ENCODE measurements around the gene PTPN21. TPM values are rescaled to one million over a fixed set of nuclear protein-coding genes. Genes with fewer than 3 reads are reported as not detected.

PTPN21 gene
- polyA plus RNA-seq, 3 donors: not detected

- H3K27me3 ChIP-seq (ENCODE audit: control insufficient read depth in 2 of 2, insufficient read depth in 2 of 2, low read length in 2 of 2): no peaks in the 10 kb centered on the region
- Mint-ChIP-seq H3K27me3 (ENCODE audit: low read depth in 3 of 3) (no peaks in the 10 kb centered on the region), H3K36me3 (peaks cover 5 to 12% of the 10 kb centered on the region in 2 donors), H3K4me3 (no peak overlapping the region), H3K4me1 (no peaks in the 10 kb centered on the region), H3K27ac (no peak overlapping the region), H3K9me3 (peaks cover 1 to 7% (median 4%) of the 10 kb centered on the region in 7 donors)
- no peak for TF ChIP-seq CTCF (IDR thresholded peaks at IDR 0.05)
- H4K20me1 ChIP-seq (ENCODE audit: insufficient read depth, low read length): no peaks in the 10 kb centered on the region
- H3K79me2 ChIP-seq (ENCODE audit: insufficient read depth, low read length): no peaks in the 10 kb centered on the region
- no peak overlapping the region for H3K4me3 ChIP-seq (replicated peaks in 1 of 3; ENCODE audit: low read depth in 2 of 3, low read length in 3 of 3)
- no peak for DNase-seq
- no peaks in the 10 kb centered on the region for H3K4me1 ChIP-seq (ENCODE audit: control insufficient read depth in 1 of 2, insufficient read depth in 2 of 2, low read length in 2 of 2)
- peaks cover 0 to 5% of the 10 kb centered on the region in 2 donors for H3K9me3 ChIP-seq (replicated peaks in 1 of 2; ENCODE audit: control insufficient read depth in 1 of 2, insufficient read depth in 1 of 2, low read length in 2 of 2)
- no peaks in the 10 kb centered on the region for H3K36me3 ChIP-seq (replicated peaks in 1 of 2; ENCODE audit: control insufficient read depth in 1 of 2, insufficient read depth in 2 of 2, low read length in 2 of 2)
- WGBS (ENCODE audit: insufficient coverage): no CpG with 5 or more reads among the region's 3 CpGs
- intact Hi-C loops (cut with micrococcal nuclease): no loop called here
- no peak overlapping the region for H3K4me2 ChIP-seq (replicated peaks; ENCODE audit: extremely low read depth, low read length, poor library complexity, severe bottlenecking)
- H3K27ac ChIP-seq (ENCODE audit: low read depth in 1 of 2, low read length in 2 of 2): no peak overlapping the region
- no peak overlapping the region for H3K9ac ChIP-seq (ENCODE audit: insufficient read depth, low read length, poor library complexity, severe bottlenecking)
- H2AFZ ChIP-seq (ENCODE audit: insufficient read depth, low read depth, low read length, poor library complexity, severe bottlenecking): no peak overlapping the region
These were observed 131.7 kb downstream of the PTPN21 start for GRCh38 chr14:88422919-88423650.

GRCh38 chr14:88422047-88422446 is 132.8 kb downstream of the PTPN21 start:
- Histone ChIP-seq H3K4me1 (ENCODE audit: control insufficient read depth in 1 of 2, insufficient read depth in 2 of 2, low read length in 2 of 2) (no peaks in the 10 kb centered on the region), H3K27me3 (ENCODE audit: control insufficient read depth in 2 of 2, insufficient read depth in 2 of 2, low read length in 2 of 2) (no peaks in the 10 kb centered on the region), H3K9me3 (replicated peaks in 1 of 2; ENCODE audit: control insufficient read depth in 1 of 2, insufficient read depth in 1 of 2, low read length in 2 of 2) (peaks cover 6 to 8% of the 10 kb centered on the region in 2 donors), H2AFZ (ENCODE audit: insufficient read depth, low read depth, low read length, poor library complexity, severe bottlenecking) (no peak overlapping the region), H3K36me3 (replicated peaks in 1 of 2; ENCODE audit: control insufficient read depth in 1 of 2, insufficient read depth in 2 of 2, low read length in 2 of 2) (peaks cover 0 to 7% of the 10 kb centered on the region in 2 donors), H3K79me2 (ENCODE audit: insufficient read depth, low read length) (no peaks in the 10 kb centered on the region), H4K20me1 (ENCODE audit: insufficient read depth, low read length) (no peaks in the 10 kb centered on the region), H3K27ac (ENCODE audit: low read depth in 1 of 2, low read length in 2 of 2) (no peak overlapping the region), H3K9ac (ENCODE audit: insufficient read depth, low read length, poor library complexity, severe bottlenecking) (no peak overlapping the region), H3K4me3 (replicated peaks in 1 of 3; ENCODE audit: low read depth in 2 of 3, low read length in 3 of 3) (no peak overlapping the region), H3K4me2 (replicated peaks; ENCODE audit: extremely low read depth, low read length, poor library complexity, severe bottlenecking) (no peak overlapping the region)
- peaks cover 7 to 16% (median 11%) of the 10 kb centered on the region in 7 donors for H3K9me3 Mint-ChIP-seq
- H3K27me3 Mint-ChIP-seq (ENCODE audit: low read depth in 3 of 3): no peaks in the 10 kb centered on the region
- H3K36me3 Mint-ChIP-seq: peaks cover 11 to 22% of the 10 kb centered on the region in 2 donors
- intact Hi-C loops (cut with micrococcal nuclease): no loop called here
- TF ChIP-seq CTCF (IDR thresholded peaks at IDR 0.05): no peak
- no peak overlapping the region for H3K27ac Mint-ChIP-seq
- DNase-seq: no peak
- no peaks in the 10 kb centered on the region for H3K4me1 Mint-ChIP-seq
- no peak overlapping the region for H3K4me3 Mint-ChIP-seq
